Measurements from ENCODE around the gene CRTC1. TPM values are rescaled to one million over a fixed set of nuclear protein-coding genes. Genes with fewer than 3 reads are reported as not detected.
A peak's percentile ranks its signal among the peaks of the same experiment; 100 is the strongest.

The CRTC1 gene
- total RNA-seq, 4 donors from 2014 or later: 2.8 to 8.8 (median 3.7) TPM

DNA sequence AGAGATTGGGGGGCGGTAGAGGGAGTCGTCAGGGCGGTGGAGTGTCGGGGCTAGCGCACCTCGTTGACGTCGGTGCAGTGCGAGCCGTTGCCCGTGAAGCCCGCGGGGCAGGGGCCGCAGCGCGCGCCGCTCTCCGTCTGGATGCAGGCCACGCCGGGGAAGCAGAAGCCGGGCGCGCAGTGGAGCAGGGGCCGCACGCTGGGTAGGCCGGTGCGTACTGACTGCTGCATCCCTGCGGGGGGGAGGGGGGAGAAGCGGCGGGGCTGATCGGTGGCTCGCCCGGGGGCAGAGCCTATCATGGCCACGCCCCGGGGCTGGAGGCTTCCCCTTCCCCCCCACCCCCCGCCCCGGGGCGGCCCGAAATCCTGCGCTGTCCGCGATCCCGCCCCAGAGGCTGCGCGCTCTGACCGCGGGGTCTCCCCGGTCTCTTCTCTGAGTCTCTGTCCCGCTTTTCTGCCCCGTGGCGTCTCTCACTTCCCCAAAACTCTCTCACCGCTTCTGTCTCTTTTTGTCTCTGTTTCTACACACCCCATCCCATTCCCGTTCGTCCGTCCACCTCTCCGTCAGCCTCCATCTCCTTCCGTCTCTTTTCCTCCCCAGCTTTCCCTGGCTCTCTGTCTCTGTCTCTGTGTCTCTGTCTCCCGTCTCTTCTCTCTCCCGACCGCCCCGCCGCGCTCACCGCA lies 106.5 kb downstream of the CRTC1 start:
- no peaks in the 10 kb centered on the region for H3K36me3 ChIP-seq
- TF ChIP-seq CTCF (IDR thresholded peaks at IDR 0.05 in 4 of 5, conservative IDR thresholded peaks at IDR 0.05 in 1 of 5) (no peak), POLR2A (IDR thresholded peaks at IDR 0.05) (no peak)
- in situ Hi-C loops (cut with MboI; ENCODE audit: low sequenced_read_pairs in 4 of 4) (no loop called here), intact Hi-C loops (cut with DNase I; ENCODE audit: low total_unique reads) (no loop called here)
- H3K27ac ChIP-seq: no peak overlapping the region
- H3K4me1 ChIP-seq: peaks cover 10 to 25% of the 10 kb centered on the region in 2 donors
- peak overlapping the region; percentile 10 to 39 (median 30) for H3K4me3 ChIP-seq
- H3K9me3 ChIP-seq: no peaks in the 10 kb centered on the region
- ATAC-seq: no peak
- peaks cover 75 to 82% (median 79%) of the 10 kb centered on the region in 3 donors for H3K27me3 ChIP-seq
- DNase-seq: no peak

- intact Hi-C loops (cut with DNase I; ENCODE audit: low total_unique reads): no loop called here
- H3K36me3 ChIP-seq: no peaks in the 10 kb centered on the region
- peaks cover 77 to 84% (median 81%) of the 10 kb centered on the region in 3 donors for H3K27me3 ChIP-seq
- no peak for TF ChIP-seq CTCF (IDR thresholded peaks at IDR 0.05 in 4 of 5, conservative IDR thresholded peaks at IDR 0.05 in 1 of 5)
- peaks cover 10 to 23% of the 10 kb centered on the region in 2 donors for H3K4me1 ChIP-seq
- H3K27ac ChIP-seq: no peak within 1 kb of the TSS
- H3K4me3 ChIP-seq: peak within 1 kb of the TSS; percentile 10 to 39 (median 30)
- in situ Hi-C loops (cut with MboI; ENCODE audit: low sequenced_read_pairs in 4 of 4): no loop called here
- no peak for ATAC-seq
- no peaks in the 10 kb centered on the region for H3K9me3 ChIP-seq
- no peak for DNase-seq
Observed at GRCh38 chr19:18790566-18791314, 107.3 kb downstream of the CRTC1 start, which contains the start of gene COMP. Gene COMP (minus strand): TSS chr19:18791305. CDS start chr19:18791269, 36 bp downstream.

GRCh38 chr19:18791315-18791678 lies 107.8 kb downstream of the CRTC1 start:
- Histone ChIP-seq H3K9me3 (no peaks in the 10 kb centered on the region), H3K36me3 (no peaks in the 10 kb centered on the region), H3K4me3 (peak overlapping the region in 1 of 4 donors; percentile 13), H3K27ac (no peak overlapping the region), H3K27me3 (peaks cover 77 to 84% (median 81%) of the 10 kb centered on the region in 3 donors), H3K4me1 (peaks cover 10 to 23% of the 10 kb centered on the region in 2 donors)
- in situ Hi-C loops (cut with MboI; ENCODE audit: low sequenced_read_pairs in 4 of 4) (no loop called here), intact Hi-C loops (cut with DNase I; ENCODE audit: low total_unique reads) (no loop called here)
- TF ChIP-seq POLR2A (IDR thresholded peaks at IDR 0.05) (no peak), CTCF (IDR thresholded peaks at IDR 0.05 in 4 of 5, conservative IDR thresholded peaks at IDR 0.05 in 1 of 5) (no peak)
- ATAC-seq: no peak
- DNase-seq: no peak

DNA sequence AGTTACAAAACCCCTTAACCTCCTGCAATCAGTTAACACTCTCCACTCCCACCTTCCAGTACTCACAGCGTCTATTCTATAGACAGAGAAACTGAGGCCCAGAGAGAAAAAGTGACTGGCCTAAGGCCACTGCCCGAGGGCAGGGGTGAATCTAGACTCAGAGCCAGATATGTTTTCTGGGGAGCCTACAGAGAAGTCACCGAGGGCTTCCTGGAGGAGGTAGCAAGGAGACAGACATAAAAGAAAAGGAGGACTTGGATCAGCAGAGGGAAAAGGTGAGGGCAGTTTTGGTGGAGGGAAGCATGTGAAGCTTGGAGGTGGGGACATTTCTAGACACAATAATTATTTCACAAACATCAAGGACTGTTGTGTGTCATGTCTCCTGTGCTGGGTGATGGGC lies 109.2 kb downstream of the CRTC1 start:
- intact Hi-C loops (cut with DNase I; ENCODE audit: low total_unique reads): no loop called here
- in situ Hi-C loops (cut with MboI; ENCODE audit: low sequenced_read_pairs in 4 of 4): no loop called here
- H3K27ac ChIP-seq: no peak overlapping the region

More for the DNA sequence above, 109.2 kb downstream of the CRTC1 start:
- Histone ChIP-seq H3K27me3 (peaks cover 66 to 74% (median 73%) of the 10 kb centered on the region in 3 donors), H3K36me3 (no peaks in the 10 kb centered on the region), H3K9me3 (no peaks in the 10 kb centered on the region), H3K4me3 (no peak overlapping the region), H3K4me1 (peaks cover 4 to 23% of the 10 kb centered on the region in 2 donors)
- TF ChIP-seq CTCF (IDR thresholded peaks at IDR 0.05 in 4 of 5, conservative IDR thresholded peaks at IDR 0.05 in 1 of 5) (no peak), POLR2A (IDR thresholded peaks at IDR 0.05) (no peak)
- DNase-seq (no peak), ATAC-seq (no peak)
